Mucosa of descending colon (tissue), 3 donors: ENCODE results near the gene DSN1. TPM values are rescaled to one million over a fixed set of nuclear protein-coding genes. Genes with fewer than 3 reads are reported as not detected.
A peak's percentile ranks its signal among the peaks of the same experiment; 100 is the strongest.
"Not testable (repeated sequence)": the region's sequence is repeated elsewhere in the genome, so short reads cannot be mapped to it uniquely, and the experiment has no call there.

Source experiments
- ATAC-seq: fragments of 200-7000 bp; cut with Tn5 transposase; one replicate; pipeline ENCODE4 v1.9.1; 2020; ENCODE audit warnings: mild to moderate bottlenecking, moderate library complexity
- DNase-seq, 3 donors: peaks; one replicate each; pipeline ENCODE4 v3.0.0-alpha.2; 2020
- H3K36me3 ChIP-seq: fragments of 200-600 bp; one replicate; pipeline ENCODE4 v1.8.0; 2021; ENCODE audit warnings: low read depth, mild to moderate bottlenecking
- H3K4me1 ChIP-seq: fragments of 200-600 bp; one replicate; pipeline ENCODE4 v1.8.0; 2021; ENCODE audit warnings: low read depth, mild to moderate bottlenecking
- H3K4me3 ChIP-seq: fragments of 200-600 bp; one replicate; pipeline ENCODE4 v1.8.0; 2021; ENCODE audit warnings: mild to moderate bottlenecking
- H3K9me3 ChIP-seq: fragments of 200-600 bp; one replicate; pipeline ENCODE4 v1.8.0; 2021; ENCODE audit warnings: mild to moderate bottlenecking
- intact Hi-C, 2 donors: fragments of 100-400 bp; cut with DNase I in 1 of 2; cut with micrococcal nuclease in 1 of 2; formaldehyde crosslinking; loops; one replicate each; pipeline versions ENCODE4 v1.11.0 to v1.11.1; 2022; cut with DNase I, micrococcal nuclease
- total RNA-seq, 3 donors: library from RNA; stranded (reverse); fragmentation: NEBNext Ultra II Directional in 2 of 3; extraction: Animal tissue kit (Norgen Biotek cat#: 25700) in 2 of 3; gene quantifications; one replicate each; pipeline versions ENCODE4 v1.2.1 to v1.2.4, GENCODE V29; 2021 to 2023
- TF ChIP-seq, protein P1 (sequence below): fragments of 200-600 bp; IDR thresholded peaks from one replicate; pipeline ENCODE4 v1.8.0; 2022; ENCODE audit warnings: antibody characterized with exemption, mild to moderate bottlenecking
- donor health status: DM: no; HTN: no; CAD: no; lungs with moderate emphysema.
- donor health status: DM: no; HTN: no; CAD: no.
- donor health status: DM: no; HTN: yes; CAD: no.

Gene DSN1
- total RNA-seq, 3 donors from 2014 or later: 7.8 to 11.3 (median 7.9) TPM

DNA sequence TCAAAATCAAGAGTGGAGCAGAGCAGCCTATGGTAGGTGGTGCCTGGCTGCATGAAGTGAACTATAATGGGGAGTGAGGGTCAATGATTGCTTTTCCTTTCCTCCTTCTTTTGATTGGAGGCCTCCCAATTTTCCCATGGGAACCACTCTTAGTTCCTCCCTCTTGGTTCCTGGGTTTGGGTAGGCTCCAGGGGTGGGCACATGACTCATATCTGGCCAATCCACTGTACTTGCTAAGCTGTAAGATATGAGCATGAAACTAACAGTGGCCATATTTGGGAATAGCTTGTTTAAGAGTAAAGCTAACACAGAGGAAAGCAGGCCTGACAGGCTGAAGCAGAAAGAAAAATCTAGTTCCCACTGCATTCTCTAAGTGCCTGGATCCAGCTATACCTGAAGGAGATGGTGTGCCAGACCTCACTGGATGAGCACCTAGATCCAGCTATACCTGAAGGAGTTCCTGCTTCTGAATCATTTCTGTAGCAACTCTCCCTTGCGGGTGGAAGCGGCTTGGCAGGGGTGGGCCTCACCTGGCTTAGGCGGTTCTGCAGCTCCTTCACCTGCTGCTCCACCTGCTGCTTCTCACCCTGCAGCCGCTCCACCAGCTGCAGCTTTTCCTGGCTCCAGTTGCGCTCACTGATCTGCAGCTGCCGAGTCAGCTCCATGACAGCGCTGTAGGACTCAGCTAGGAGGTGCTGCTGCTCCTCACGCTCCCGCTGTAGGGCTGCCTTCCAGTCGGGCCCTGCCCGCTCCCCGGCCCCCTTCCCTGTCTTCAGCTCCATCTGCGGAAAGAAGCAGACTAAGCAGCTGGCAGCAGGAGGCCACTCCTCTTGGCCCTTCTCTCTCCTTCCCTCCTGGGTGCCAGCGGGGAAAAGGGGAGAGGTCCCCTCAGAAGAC is 29.0 kb upstream of the DSN1 start:
- DNase-seq: no peak
- TF ChIP-seq, protein P1, sequence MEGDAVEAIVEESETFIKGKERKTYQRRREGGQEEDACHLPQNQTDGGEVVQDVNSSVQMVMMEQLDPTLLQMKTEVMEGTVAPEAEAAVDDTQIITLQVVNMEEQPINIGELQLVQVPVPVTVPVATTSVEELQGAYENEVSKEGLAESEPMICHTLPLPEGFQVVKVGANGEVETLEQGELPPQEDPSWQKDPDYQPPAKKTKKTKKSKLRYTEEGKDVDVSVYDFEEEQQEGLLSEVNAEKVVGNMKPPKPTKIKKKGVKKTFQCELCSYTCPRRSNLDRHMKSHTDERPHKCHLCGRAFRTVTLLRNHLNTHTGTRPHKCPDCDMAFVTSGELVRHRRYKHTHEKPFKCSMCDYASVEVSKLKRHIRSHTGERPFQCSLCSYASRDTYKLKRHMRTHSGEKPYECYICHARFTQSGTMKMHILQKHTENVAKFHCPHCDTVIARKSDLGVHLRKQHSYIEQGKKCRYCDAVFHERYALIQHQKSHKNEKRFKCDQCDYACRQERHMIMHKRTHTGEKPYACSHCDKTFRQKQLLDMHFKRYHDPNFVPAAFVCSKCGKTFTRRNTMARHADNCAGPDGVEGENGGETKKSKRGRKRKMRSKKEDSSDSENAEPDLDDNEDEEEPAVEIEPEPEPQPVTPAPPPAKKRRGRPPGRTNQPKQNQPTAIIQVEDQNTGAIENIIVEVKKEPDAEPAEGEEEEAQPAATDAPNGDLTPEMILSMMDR: no peak
- intact Hi-C loops: no loop called here
- Histone ChIP-seq H3K4me1 (no peaks in the 10 kb centered on the region), H3K36me3 (no peaks in the 10 kb centered on the region), H3K9me3 (no peaks in the 10 kb centered on the region), H3K4me3 (no peak overlapping the region)
- ATAC-seq: peak; percentile 42

DNA sequence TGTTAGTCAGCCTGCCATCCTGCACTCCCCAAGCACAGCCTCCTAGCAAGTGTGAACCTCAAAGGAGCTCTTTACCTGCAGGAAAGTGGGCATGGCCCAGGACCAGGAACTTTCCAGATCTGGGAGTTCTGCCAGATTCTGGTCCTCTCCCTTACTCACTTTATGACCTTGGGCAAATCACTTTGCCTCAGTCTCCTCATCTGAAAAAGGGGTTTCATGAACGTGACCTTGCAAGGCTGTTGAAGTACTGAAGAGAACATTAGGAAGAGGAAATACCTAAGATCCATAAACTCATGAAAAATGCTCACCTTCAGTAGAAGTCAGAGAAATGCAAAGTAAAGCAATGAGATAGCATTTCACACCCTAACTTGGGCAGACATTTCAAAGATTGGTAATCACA is 26.8 kb upstream of the DSN1 start:
- no peak for DNase-seq
- TF ChIP-seq, protein P1: no peak
- Histone ChIP-seq H3K4me3 (no peak overlapping the region), H3K36me3 (no peaks in the 10 kb centered on the region), H3K4me1 (no peaks in the 10 kb centered on the region), H3K9me3 (no peaks in the 10 kb centered on the region)
- intact Hi-C loops: no loop called here
- ATAC-seq: peak; percentile 25

DNA sequence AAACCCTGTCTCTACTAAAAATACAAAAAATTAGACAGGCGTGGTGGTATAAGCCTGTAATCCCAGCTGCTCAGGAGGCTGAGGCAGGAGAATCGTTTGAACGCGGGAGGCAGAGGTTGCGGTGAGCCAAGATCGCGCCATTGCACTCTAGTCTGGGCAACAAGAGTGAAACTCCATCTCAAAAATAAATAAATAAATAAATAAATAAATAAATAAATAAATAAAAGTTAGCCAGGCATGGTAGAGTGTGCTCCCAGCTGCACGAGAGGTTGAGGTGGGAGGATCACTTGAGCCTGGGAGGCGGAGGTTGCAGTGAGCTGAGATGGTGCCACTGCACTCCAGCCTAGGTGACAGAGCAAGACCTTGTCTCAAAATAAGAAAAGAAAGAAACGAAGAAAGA is 25.8 kb upstream of the DSN1 start:
- intact Hi-C loops, H3K36me3 ChIP-seq, H3K9me3 ChIP-seq, H3K4me3 ChIP-seq, ATAC-seq, DNase-seq, H3K4me1 ChIP-seq: not testable (repeated sequence)

DNA sequence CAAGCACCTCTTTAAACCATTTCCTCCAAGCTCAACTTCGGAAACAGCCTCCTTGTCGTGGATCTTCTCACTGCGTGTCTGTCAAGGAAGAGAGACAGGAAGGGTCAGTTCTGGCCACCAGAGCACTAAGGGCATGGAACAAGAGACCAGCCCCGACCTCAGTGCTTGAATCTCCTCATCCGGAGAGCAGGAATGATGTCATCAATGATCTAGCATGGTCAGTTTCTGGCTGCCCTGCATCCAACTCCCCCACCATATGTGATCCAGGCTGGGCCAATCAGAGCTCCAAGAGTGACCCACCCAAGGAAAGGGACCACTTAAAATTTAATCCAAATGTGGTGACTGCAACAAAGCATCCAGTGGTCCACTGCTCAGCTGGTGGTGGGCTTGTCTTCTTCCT is 23.3 kb upstream of the DSN1 start:
- Histone ChIP-seq H3K36me3 (no peaks in the 10 kb centered on the region), H3K4me3 (no peak overlapping the region), H3K4me1 (no peaks in the 10 kb centered on the region), H3K9me3 (no peaks in the 10 kb centered on the region)
- DNase-seq (no peak), ATAC-seq (no peak)
- TF ChIP-seq, protein P1: no peak
- intact Hi-C loops: no loop called here

DNA sequence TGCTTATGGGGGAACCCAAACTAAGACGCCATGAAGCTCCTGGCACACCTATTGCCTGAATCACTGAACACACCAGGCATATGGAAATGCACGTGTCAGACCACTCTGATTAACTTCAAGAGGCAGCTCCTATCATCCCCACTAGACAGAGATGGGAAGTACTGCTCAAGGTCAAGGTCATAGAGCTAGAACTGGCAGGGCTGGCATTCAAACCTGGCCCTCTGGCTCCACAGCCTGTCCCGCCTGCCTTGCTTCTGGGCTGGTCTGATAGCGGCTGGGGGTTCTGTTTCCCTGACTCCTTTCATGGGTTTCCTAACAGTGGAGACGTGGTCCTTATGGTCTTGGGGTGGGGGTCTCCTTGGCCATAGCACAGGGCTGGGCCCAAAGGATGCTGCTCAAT is 22.6 kb upstream of the DSN1 start:
- Histone ChIP-seq H3K9me3 (no peaks in the 10 kb centered on the region), H3K4me3 (no peak overlapping the region), H3K36me3 (no peaks in the 10 kb centered on the region), H3K4me1 (no peaks in the 10 kb centered on the region)
- TF ChIP-seq, protein P1: no peak
- intact Hi-C loops: no loop called here
- no peak for ATAC-seq
- no peak for DNase-seq

DNA sequence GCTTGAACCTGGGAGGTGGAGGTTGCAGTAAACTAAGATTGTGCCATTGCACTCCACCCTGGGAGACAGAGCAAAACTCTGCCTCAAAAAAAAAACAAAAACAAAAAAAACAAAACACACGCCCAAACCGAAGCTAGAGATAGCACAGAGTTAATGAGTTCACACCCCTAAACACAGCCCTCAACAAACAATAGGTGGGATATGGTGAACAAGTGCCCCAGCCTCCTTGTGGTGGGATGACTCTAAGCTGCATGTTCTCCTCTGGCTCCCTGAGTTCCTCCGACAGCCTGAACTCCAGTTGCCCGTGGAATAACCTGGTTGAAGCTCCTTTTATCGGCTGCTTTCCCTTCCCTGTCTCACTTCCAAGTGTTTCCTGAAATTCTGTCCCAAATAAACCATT is 22.1 kb upstream of the DSN1 start:
- Histone ChIP-seq H3K4me1 (no peaks in the 10 kb centered on the region), H3K36me3 (no peaks in the 10 kb centered on the region), H3K4me3 (no peak overlapping the region), H3K9me3 (no peaks in the 10 kb centered on the region)
- intact Hi-C loops: no loop called here
- TF ChIP-seq, protein P1: no peak
- DNase-seq (no peak), ATAC-seq (no peak)
